GM23248 (cell line): ENCODE measurements around the gene ZSCAN10. TPM values are rescaled to one million over a fixed set of nuclear protein-coding genes. Genes with fewer than 3 reads are reported as not detected.

Experiments
- DNase-seq: peaks from one replicate; pipeline ENCODE4 v3.0.0-alpha.2; 2015
- H2AFZ ChIP-seq: fragments of 200-600 bp; sonication (generic); 2 replicates; pipeline ENCODE4 v1.6.1; 2016; ENCODE audit warnings: antibody characterized with exemption
- H3F3A ChIP-seq: fragments of 200-600 bp; sonication (generic); 2 replicates; pipeline ENCODE4 v1.6.1; 2016; ENCODE audit warnings: mild to moderate bottlenecking, antibody characterized with exemption, mixed run types; ENCODE audit not compliant: insufficient read depth
- H3K27ac ChIP-seq: fragments of 200-600 bp; sonication (generic); 2 replicates; pipeline ENCODE4 v1.5.1; 2016; ENCODE audit warnings: mild to moderate bottlenecking
- H3K27me3 ChIP-seq: fragments of 200-600 bp; sonication (generic); replicated peaks from 2 replicates; pipeline ENCODE4 v1.6.1; 2016; ENCODE audit warnings: mild to moderate bottlenecking; ENCODE audit not compliant: insufficient read depth
- H3K36me3 ChIP-seq: fragments of 200-600 bp; sonication (generic); 2 replicates; pipeline ENCODE4 v1.6.1; 2016; ENCODE audit warnings: low read depth, mild to moderate bottlenecking
- H3K4me1 ChIP-seq: fragments of 200-600 bp; sonication (generic); 2 replicates; pipeline ENCODE4 v1.6.1; 2016; ENCODE audit warnings: mild to moderate bottlenecking; ENCODE audit not compliant: insufficient read depth
- H3K4me2 ChIP-seq: fragments of 200-600 bp; sonication (generic); one replicate; pipeline ENCODE4 v1.6.1; 2016; ENCODE audit warnings: mild to moderate bottlenecking; ENCODE audit not compliant: unreplicated experiment
- H3K4me3 ChIP-seq: fragments of 200-600 bp; sonication (generic); 2 replicates; pipeline ENCODE4 v1.5.1; 2016; ENCODE audit warnings: mild to moderate bottlenecking
- H3K79me2 ChIP-seq: fragments of 200-600 bp; sonication (generic); 2 replicates; pipeline ENCODE4 v1.6.1; 2016; ENCODE audit warnings: mild to moderate bottlenecking; ENCODE audit not compliant: insufficient read depth
- H3K9ac ChIP-seq: fragments of 200-600 bp; sonication (generic); 2 replicates; pipeline ENCODE4 v1.6.1; 2016; ENCODE audit warnings: mild to moderate bottlenecking
- H3K9me2 ChIP-seq: fragments of 200-600 bp; sonication (generic); 2 replicates; pipeline ENCODE4 v1.6.1; 2016; ENCODE audit warnings: mixed run types, mild to moderate bottlenecking, moderate library complexity; ENCODE audit not compliant: insufficient read depth
- H3K9me3 ChIP-seq: fragments of 200-600 bp; sonication (generic); one replicate; pipeline ENCODE4 v1.6.1; 2017; ENCODE audit warnings: low read depth
- H4K20me1 ChIP-seq: fragments of 200-600 bp; sonication (generic); 2 replicates; pipeline ENCODE4 v1.6.0; 2016; ENCODE audit not compliant: insufficient read depth
- EZH2 ChIP-seq: fragments of 200-600 bp; sonication (generic); IDR thresholded peaks from 2 replicates; pipeline ENCODE4 v1.6.1; 2018; ENCODE audit warnings: antibody characterized with exemption, mild to moderate bottlenecking; ENCODE audit not compliant: insufficient read depth, poor library complexity, severe bottlenecking
- EZH2phosphoT487 ChIP-seq: fragments of 200-600 bp; sonication (generic); IDR thresholded peaks from 2 replicates; pipeline ENCODE4 v1.6.1; 2018; ENCODE audit warnings: antibody characterized with exemption, moderate library complexity, mild to moderate bottlenecking, low read depth; ENCODE audit not compliant: insufficient read depth
- WGBS, 2 experiments: methylation state at CpG; one replicate each; pipeline ENCODE4 v1.1.6; 2015 to 2017; ENCODE audit warnings: low lambda C conversion rate in 2 of 2, low coverage in 1 of 2; ENCODE audit errors: missing lambda C conversion rate in 2 of 2; 5-methylcytosine and 5-hydroxymethylcytosine counted together
- in situ Hi-C: fragments of 300-500 bp; cut with MboI; formaldehyde crosslinking; loops from 2 replicates; pipeline ENCODE4 v1.15.0; 2020
- polyA plus RNA-seq: library from polyadenylated mRNA; unstranded; fragments of >200 nt; fragmentation: Nextera tagmentation; extraction: Ambion mirVana; gene quantifications from 2 replicates; pipeline ENCODE4 v1.2.1, GENCODE V29; 2016
- total RNA-seq: library from RNA; depleted of rRNA; stranded (reverse); fragments of >200 nt; shearing (Covaris generic); gene quantifications from 2 replicates; pipeline ENCODE4 v1.2.3, GENCODE V29; 2014; rRNA removed

The ZSCAN10 gene
- not detected in 2 replicates for total RNA-seq
- 0.08 TPM in 1 of 2 replicates, not detected in the other for polyA plus RNA-seq

- TF ChIP-seq EZH2phosphoT487, result no peak
- no peak for DNase-seq
- Histone ChIP-seq H3K4me2 (peak within 1 kb of the TSS; percentile 60), H3K27me3 (0 out of 2 replicates have a peak, but pooled peaks cover 5% of the 10 kb centered on the region), H2AFZ (peak within 1 kb of the TSS; percentile 71; the same call in 1 of the 2 replicates), H3K79me2 (no peaks in the 10 kb centered on the region), H4K20me1 (no peaks in the 10 kb centered on the region), H3K9me2 (no peaks in the 10 kb centered on the region), H3K27ac (no peak within 1 kb of the TSS), H3F3A (no peaks in the 10 kb centered on the region), H3K4me1 (no peaks in the 10 kb centered on the region), H3K9ac (no peak within 1 kb of the TSS), H3K9me3 (no peaks in the 10 kb centered on the region), H3K36me3 (no peaks in the 10 kb centered on the region), H3K4me3 (peak within 1 kb of the TSS; percentile 50; the same call in 1 of the 2 replicates)
- WGBS, 2 experiments, result 22 to 23% methylated on average over 20 to 21 of the region's 21 CpGs
- in situ Hi-C loops, result no loop called here
Observed at GRCh38 chr16:3098459-3099394, at the start of gene ZSCAN10. Gene ZSCAN10 (minus strand): TSS chr16:3099294. CDS start chr16:3092937, 6,357 bp downstream.

- no peaks in the 10 kb centered on the region for H3K9me2 ChIP-seq
- in situ Hi-C loops, result no loop called here
- H3K36me3 ChIP-seq, result no peaks in the 10 kb centered on the region
- no peaks in the 10 kb centered on the region for H3K79me2 ChIP-seq
- no peaks in the 10 kb centered on the region for H3K9me3 ChIP-seq
- DNase-seq, result no peak
- H3K4me1 ChIP-seq, result no peaks in the 10 kb centered on the region
- no peak overlapping the region for H3K9ac ChIP-seq
- H3K27me3 ChIP-seq, result no peaks in the 10 kb centered on the region
- no peaks in the 10 kb centered on the region for H4K20me1 ChIP-seq
- H3F3A ChIP-seq, result peaks cover 23% of the 10 kb centered on the region
- TF ChIP-seq EZH2phosphoT487 (no peak), EZH2 (no peak)
- H3K27ac ChIP-seq, result no peak overlapping the region
- 89 to 95% methylated on average over 12 to 13 of the region's 13 CpGs for WGBS, 2 experiments
- H2AFZ ChIP-seq, result no peak overlapping the region
- H3K4me3 ChIP-seq, result no peak overlapping the region
- no peak overlapping the region for H3K4me2 ChIP-seq
Observed at GRCh38 chr16:3148256-3149192, 49.4 kb upstream of the ZSCAN10 start.

- Histone ChIP-seq H2AFZ (no peak overlapping the region), H4K20me1 (no peaks in the 10 kb centered on the region), H3F3A (peaks cover 15% of the 10 kb centered on the region; the same call in 1 of the 2 replicates), H3K4me2 (no peak overlapping the region), H3K27ac (no peak overlapping the region), H3K4me1 (no peaks in the 10 kb centered on the region), H3K36me3 (no peaks in the 10 kb centered on the region), H3K79me2 (no peaks in the 10 kb centered on the region), H3K9me3 (no peaks in the 10 kb centered on the region), H3K9ac (no peak overlapping the region), H3K27me3 (no peaks in the 10 kb centered on the region), H3K4me3 (no peak overlapping the region), H3K9me2 (no peaks in the 10 kb centered on the region)
- in situ Hi-C loops, result no loop called here
- DNase-seq, result no peak
- TF ChIP-seq EZH2 (no peak), EZH2phosphoT487 (no peak)
- WGBS, 2 experiments, result 86 to 95% methylated on average over 5 of the region's 5 CpGs
Observed at GRCh38 chr16:3147757-3148104, 48.6 kb upstream of the ZSCAN10 start.
